Endothelial cell of umbilical vein (primary cell): ENCODE data around the gene DENND1A. TPM values are rescaled to one million over a fixed set of nuclear protein-coding genes. Genes with fewer than 3 reads are reported as not detected.

ENCODE experiments used
- BruUV-seq: library from RNA; stranded (reverse); fragments of 400-500 nt; replicated peaks from 2 replicates; lab custom pipeline; 2021; lab: Mats Ljungman, UMichigan
- CTCF ChIA-PET: fragments of 300-600, 350-600 bp; sonication (Branson Sonifier 250); formaldehyde crosslinking; loops from one replicate; lab custom pipeline; 2021; ENCODE audit warnings: antibody characterized with exemption, inconsistent platforms; lab: Charles Lee
- POLR2A ChIA-PET: fragments of 300-600, 350-600 bp; sonication (Branson Sonifier 250); formaldehyde crosslinking; loops from one replicate; lab custom pipeline; 2021; ENCODE audit warnings: antibody characterized with exemption, inconsistent platforms; lab: Charles Lee
- DNase-seq: peaks from one replicate; pipeline ENCODE4 v3.0.0-alpha.2; 2011; ENCODE audit warnings: low read depth, low spot score
- FAIRE-seq: peaks from 2 replicates; lab custom pipeline; 2011; peaks lifted over from hg19 to GRCh38; lab: Jason Lieb, UNC
- H2AFZ ChIP-seq: 2 replicates; pipeline ENCODE4 v1.6.0; 2012; ENCODE audit warnings: low read depth, low read length, control low read depth, inconsistent platforms
- H3K27ac ChIP-seq: 2 replicates; pipeline ENCODE4 v1.5.1; 2011; ENCODE audit warnings: low read depth, mild to moderate bottlenecking, control low read depth, low read length, moderate library complexity; ENCODE audit not compliant: insufficient read depth
- H3K27me3 ChIP-seq, 2 experiments: 2 replicates each; pipeline versions ENCODE4 v1.6.0 to v1.6.1; 2011; ENCODE audit warnings: low read length in 2 of 2, mixed read lengths in 1 of 2; ENCODE audit not compliant: control insufficient read depth in 2 of 2, insufficient read depth in 2 of 2
- H3K36me3 ChIP-seq, 2 experiments: 2 replicates in 1 of 2; 3 replicates in 1 of 2; pipeline ENCODE4 v1.5.1; 2011; ENCODE audit warnings: low read length in 2 of 2, mild to moderate bottlenecking in 1 of 2, moderate library complexity in 1 of 2; ENCODE audit not compliant: control insufficient read depth in 2 of 2, insufficient read depth in 2 of 2; ENCODE audit errors: extremely low read depth in 1 of 2
- H3K4me1 ChIP-seq: 3 replicates; pipeline ENCODE4 v1.5.1; 2011; ENCODE audit warnings: mild to moderate bottlenecking, low read length; ENCODE audit not compliant: control insufficient read depth, insufficient read depth; ENCODE audit errors: extremely low read depth
- H3K4me2 ChIP-seq: 2 replicates; pipeline ENCODE4 v1.6.1; 2011; ENCODE audit warnings: low read length, control low read depth, mixed read lengths; ENCODE audit not compliant: insufficient read depth
- H3K4me3 ChIP-seq, 3 experiments: fragments of 200-600 bp in 1 of 3; sonication (generic), shearing (Covaris generic) in 1 of 3; replicated peaks in 1 of 3; 2 replicates each; pipeline ENCODE4 v1.5.1; 2011 to 2016; ENCODE audit warnings: control low read depth in 3 of 3, low read length in 3 of 3, mild to moderate bottlenecking in 2 of 3, inconsistent platforms in 1 of 3, low read depth in 1 of 3, moderate library complexity in 1 of 3; ENCODE audit not compliant: insufficient read depth in 1 of 3
- H3K79me2 ChIP-seq: 2 replicates; pipeline ENCODE4 v1.6.0; 2012; ENCODE audit warnings: low read length, inconsistent platforms; ENCODE audit not compliant: control insufficient read depth, insufficient read depth
- H3K9ac ChIP-seq: replicated peaks from 2 replicates; pipeline ENCODE3; 2011; ENCODE audit warnings: low read length, control low read depth; ENCODE audit not compliant: insufficient read depth; ENCODE audit errors: extremely low read depth
- H3K9me1 ChIP-seq: replicated peaks from 3 replicates; pipeline ENCODE4 v1.6.0; 2011; ENCODE audit warnings: mild to moderate bottlenecking, low read length; ENCODE audit not compliant: control insufficient read depth, insufficient read depth; ENCODE audit errors: extremely low read depth
- H3K9me3 ChIP-seq: replicated peaks from 2 replicates; pipeline ENCODE4 v1.5.1; 2012; ENCODE audit warnings: low read length, inconsistent platforms; ENCODE audit not compliant: control insufficient read depth, insufficient read depth
- H4K20me1 ChIP-seq: replicated peaks from 2 replicates; pipeline ENCODE3; 2011; ENCODE audit warnings: mild to moderate bottlenecking, low read length; ENCODE audit not compliant: control insufficient read depth, insufficient read depth; ENCODE audit errors: extremely low read depth
- EZH2 ChIP-seq: IDR thresholded peaks from 2 replicates; pipeline ENCODE4 v1.6.1; 2012; ENCODE audit warnings: borderline replicate concordance, low read depth, mild to moderate bottlenecking, moderate library complexity, low read length, inconsistent platforms; ENCODE audit not compliant: severe bottlenecking
- FOS ChIP-seq: IDR thresholded peaks from 2 replicates; pipeline ENCODE4 v1.6.1; 2011; ENCODE audit warnings: mild to moderate bottlenecking, low read length, moderate library complexity, borderline replicate concordance; ENCODE audit not compliant: insufficient read depth
- GATA2 ChIP-seq: IDR thresholded peaks from 2 replicates; pipeline ENCODE4 v1.7.0; 2011; ENCODE audit warnings: low read depth, mild to moderate bottlenecking, moderate library complexity, mixed read lengths, low read length; ENCODE audit not compliant: insufficient read length, insufficient read depth
- JUN ChIP-seq: IDR thresholded peaks from 2 replicates; pipeline ENCODE4 v1.6.1; 2011; ENCODE audit warnings: borderline replicate concordance, low read depth; ENCODE audit not compliant: insufficient read length, insufficient read depth
- MYC ChIP-seq: IDR thresholded peaks from one replicate; pipeline ENCODE4 v1.6.1; 2011; ENCODE audit warnings: mild to moderate bottlenecking, low read depth, low read length
- POLR2A ChIP-seq: IDR thresholded peaks from 2 replicates; pipeline ENCODE4 v1.6.1; 2012; ENCODE audit warnings: low read depth, mild to moderate bottlenecking, control low read depth, low read length
- POLR2AphosphoS5 ChIP-seq: IDR thresholded peaks from 2 replicates; pipeline ENCODE4 v1.6.1; 2012; ENCODE audit warnings: low read depth, mild to moderate bottlenecking, control low read depth, low read length, moderate library complexity; ENCODE audit not compliant: insufficient read depth
- dilution Hi-C: fragments of 300-500 bp; cut with MboI; formaldehyde crosslinking; loops from one replicate; pipeline ENCODE4 v1.15.0; 2019; ENCODE audit warnings: low sequenced_read_pairs; ENCODE audit not compliant: extremely low pct_ligation_motif_present
- intact Hi-C: fragments of 100-400 bp; cut with micrococcal nuclease; formaldehyde crosslinking; loops from one replicate; pipeline ENCODE4 v1.10.0; 2022
- polyA plus RNA-seq, 4 experiments: library from polyadenylated mRNA; depleted of rRNA in 3 of 4; stranded (reverse) in 3 of 4; unstranded in 1 of 4; fragments of >200 nt; gene quantifications; 2 replicates each; pipeline versions ENCODE4 v1.2.1 to v1.2.3, GENCODE V29; 2011 to 2012; ENCODE audit warnings: missing spikeins in 1 of 4
- total RNA-seq: library from RNA; stranded (reverse); gene quantifications from 2 replicates; pipeline ENCODE4 v1.2.3, GENCODE V29; 2021
- TF ChIP-seq, protein P1 (sequence below): IDR thresholded peaks from 2 replicates; pipeline ENCODE4 v1.6.1; 2011; ENCODE audit not compliant: insufficient read depth, insufficient read length
- TF ChIP-seq, protein P2 (sequence below), 2 donors: IDR thresholded peaks; 1 replicate in 1 of 2; 2 replicates in 1 of 2; pipeline ENCODE4 v1.5.1; 2011; ENCODE audit warnings: low read length in 2 of 2, mild to moderate bottlenecking in 2 of 2, moderate library complexity in 2 of 2, control low read depth in 1 of 2, inconsistent platforms in 1 of 2, low read depth in 1 of 2; ENCODE audit not compliant: insufficient read depth in 1 of 2; ENCODE audit errors: extremely low read depth in 1 of 2

Gene DENND1A
- total and polyA plus RNA-seq, 2 donors (not counting 3 experiments of a cell fraction or from before 2014, with no cell fraction given), result 18.5 to 24.5 TPM

DNA sequence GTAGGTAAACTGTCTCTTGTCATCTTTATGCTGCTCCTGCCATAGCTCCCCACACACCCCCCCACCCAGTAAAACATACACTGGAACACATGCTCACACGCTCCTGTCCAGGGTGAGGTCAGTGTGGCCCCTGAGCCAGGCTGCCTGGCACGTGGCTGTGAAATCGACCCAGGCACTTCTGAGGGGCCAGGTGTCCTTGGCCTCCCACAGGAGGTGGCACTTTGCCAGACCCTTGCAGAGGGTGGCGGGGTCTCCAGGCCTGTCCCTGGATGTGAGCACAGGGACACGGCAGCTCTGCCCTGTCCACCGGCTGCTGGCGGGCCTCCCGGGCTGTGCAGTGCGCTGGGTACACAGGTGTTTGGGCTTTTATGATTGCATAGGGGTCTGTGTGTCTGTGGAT is 583.9 kb downstream of the DENND1A start:
- Histone ChIP-seq H3K79me2 (no peaks in the 10 kb centered on the region), H3K9me3 (no peaks in the 10 kb centered on the region), H3K27ac (no peak overlapping the region), H3K4me2 (no peak overlapping the region), H3K9ac (no peak overlapping the region), H4K20me1 (no peaks in the 10 kb centered on the region), H3K4me3 (no peak overlapping the region), H3K36me3 (no peaks in the 10 kb centered on the region), H2AFZ (no peak overlapping the region), H3K27me3 (no peaks in the 10 kb centered on the region), H3K4me1 (no peaks in the 10 kb centered on the region), H3K9me1 (no peaks in the 10 kb centered on the region)
- intact Hi-C loops, result no loop called here
- POLR2A ChIA-PET, result no interaction called here
- dilution Hi-C loops, result no loop called here
- no peak for FAIRE-seq
- BruUV-seq, result no TSS peak
- TF ChIP-seq JUN (no peak), FOS (no peak), POLR2AphosphoS5 (no peak), MYC (no peak), POLR2A (no peak), GATA2 (no peak), EZH2 (no peak)
- TF ChIP-seq, protein P1, sequence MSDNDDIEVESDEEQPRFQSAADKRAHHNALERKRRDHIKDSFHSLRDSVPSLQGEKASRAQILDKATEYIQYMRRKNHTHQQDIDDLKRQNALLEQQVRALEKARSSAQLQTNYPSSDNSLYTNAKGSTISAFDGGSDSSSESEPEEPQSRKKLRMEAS, result no peak
- TF ChIP-seq, protein P2, sequence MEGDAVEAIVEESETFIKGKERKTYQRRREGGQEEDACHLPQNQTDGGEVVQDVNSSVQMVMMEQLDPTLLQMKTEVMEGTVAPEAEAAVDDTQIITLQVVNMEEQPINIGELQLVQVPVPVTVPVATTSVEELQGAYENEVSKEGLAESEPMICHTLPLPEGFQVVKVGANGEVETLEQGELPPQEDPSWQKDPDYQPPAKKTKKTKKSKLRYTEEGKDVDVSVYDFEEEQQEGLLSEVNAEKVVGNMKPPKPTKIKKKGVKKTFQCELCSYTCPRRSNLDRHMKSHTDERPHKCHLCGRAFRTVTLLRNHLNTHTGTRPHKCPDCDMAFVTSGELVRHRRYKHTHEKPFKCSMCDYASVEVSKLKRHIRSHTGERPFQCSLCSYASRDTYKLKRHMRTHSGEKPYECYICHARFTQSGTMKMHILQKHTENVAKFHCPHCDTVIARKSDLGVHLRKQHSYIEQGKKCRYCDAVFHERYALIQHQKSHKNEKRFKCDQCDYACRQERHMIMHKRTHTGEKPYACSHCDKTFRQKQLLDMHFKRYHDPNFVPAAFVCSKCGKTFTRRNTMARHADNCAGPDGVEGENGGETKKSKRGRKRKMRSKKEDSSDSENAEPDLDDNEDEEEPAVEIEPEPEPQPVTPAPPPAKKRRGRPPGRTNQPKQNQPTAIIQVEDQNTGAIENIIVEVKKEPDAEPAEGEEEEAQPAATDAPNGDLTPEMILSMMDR (IDR thresholded peaks at IDR 0.05; ENCODE audit: extremely low read depth in 1 of 2, insufficient read depth in 1 of 2, low read depth in 1 of 2, low read length in 2 of 2), result no peak
- CTCF ChIA-PET, result interaction anchor here (1.6 to 1.7 kb wide), 2 partner anchors 8 to 121 kb away, joined by 5 to 11 read pairs; no protein-coding TSS in a partner anchor
- DNase-seq, result no peak
